A549 (cell line): ENCODE measurements around the gene PLEKHA3.

Source experiments
- CTCF ChIP-seq: fragments of >200 bp; sonication (Bioruptor Twin); formaldehyde crosslinking; IDR thresholded peaks from 3 replicates; pipeline ENCODE4 v1.5.1; 2016
- EP300 ChIP-seq, 2 experiments: fragments of >200 bp; sonication (Bioruptor Twin); formaldehyde crosslinking; IDR thresholded peaks; 2 replicates in 1 of 2; 3 replicates in 1 of 2; pipeline ENCODE4 v1.6.1; 2016 to 2017
- JUN ChIP-seq, 2 experiments: fragments of >200 bp; sonication (Bioruptor Twin); formaldehyde crosslinking; IDR thresholded peaks; 2 replicates in 1 of 2; 3 replicates in 1 of 2; pipeline ENCODE4 v1.6.1; 2016 to 2017
- ZC3H11A ChIP-seq: fragments of 450-650 bp; IDR thresholded peaks from 2 replicates; pipeline ENCODE4 v1.6.1; 2014; ENCODE audit warnings: antibody characterized with exemption, mild to moderate bottlenecking

DNA sequence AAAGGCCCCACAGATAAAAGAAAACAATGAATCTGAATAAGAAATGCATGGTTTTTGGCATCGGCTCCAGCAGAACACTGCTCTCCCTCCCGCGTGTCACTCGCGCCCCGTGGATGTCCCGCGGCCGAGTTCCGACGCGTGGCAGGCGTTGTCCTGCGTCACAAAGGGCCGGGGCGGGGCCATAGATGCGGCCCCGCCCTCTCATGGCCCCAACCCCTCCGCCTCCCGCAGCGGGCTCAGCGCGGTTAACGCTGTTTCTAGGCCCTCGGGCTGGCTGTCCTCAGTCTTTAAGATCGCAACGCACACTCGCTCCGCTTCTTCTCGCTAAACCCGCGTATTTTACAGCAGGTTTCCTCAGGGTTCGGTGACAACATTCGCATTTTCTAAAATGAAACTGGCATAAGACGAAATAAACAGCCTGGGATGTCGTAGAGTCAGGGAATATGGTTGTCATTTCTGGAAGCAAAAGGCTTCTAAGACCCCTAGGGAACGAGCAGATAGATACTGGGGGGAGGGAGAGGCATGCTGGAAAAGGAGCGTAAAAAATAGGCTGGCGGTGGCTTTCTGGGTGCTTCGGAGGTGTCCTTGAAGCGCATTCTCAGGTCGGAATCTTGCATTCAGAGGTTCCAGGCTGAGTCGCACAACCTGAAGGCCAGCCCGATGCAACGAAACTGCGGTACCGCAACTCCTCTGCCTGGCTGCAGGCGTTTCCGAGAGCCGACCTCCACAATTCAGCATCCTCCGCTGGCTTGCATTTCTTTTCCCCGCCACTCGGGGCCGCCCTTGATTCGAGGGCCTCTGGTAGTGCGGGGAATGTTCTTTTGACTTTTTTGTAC is 1.6 kb upstream of the PLEKHA3 start, which contains the start of gene FKBP7:
- TF ChIP-seq ZC3H11A (no peak), JUN (IDR thresholded peaks at IDR 0.05) (peak in 1 of 2 experiments; percentile 56; a peak in 2 of 5 replicates), EP300 (IDR thresholded peaks at IDR 0.05) (no peak), CTCF (peak; percentile 58)
